Inferior parietal cortex (tissue), 1 donor: Measurements from ENCODE around the gene MAPK8.
A peak's percentile ranks its signal among the peaks of the same experiment; 100 is the strongest.
"Not testable (repeated sequence)": the region's sequence is repeated elsewhere in the genome, so short reads cannot be mapped to it uniquely, and the experiment has no call there.

ENCODE experiments used
- DNase-seq: peaks from one replicate; pipeline ENCODE4 v3.0.0-alpha.2; 2016; ENCODE audit errors: extremely low spot score

MAPK8 gene

GRCh38 chr10:48306265-48306869, at the start of gene MAPK8:
TSS of gene MAPK8 (plus strand) at chr10:48306677. CDS start at chr10:48401661, 94,984 bp downstream.
- DNase-seq: peak; percentile 85

- no peak for DNase-seq
Measured at GRCh38 chr10:48257407-48257961, 49.0 kb upstream of the MAPK8 start.

- DNase-seq: no peak
Measured at GRCh38 chr10:48258105-48258504, 48.4 kb upstream of the MAPK8 start.

- DNase-seq: no peak
Measured at GRCh38 chr10:48266528-48266927, 39.9 kb upstream of the MAPK8 start.

- peak; percentile 59 for DNase-seq
Measured at GRCh38 chr10:48271047-48271730, 35.3 kb upstream of the MAPK8 start.

GRCh38 chr10:48272682-48273081, 33.8 kb upstream of the MAPK8 start:
- DNase-seq: no peak

GRCh38 chr10:48273741-48274140, 32.7 kb upstream of the MAPK8 start:
- DNase-seq: no peak

- DNase-seq: no peak
Measured at GRCh38 chr10:48274636-48275035, 31.8 kb upstream of the MAPK8 start, which contains the start of gene FRMPD2. TSS of gene FRMPD2 (minus strand) at chr10:48274696. CDS start at chr10:48274567, 129 bp downstream.

GRCh38 chr10:48277093-48277492, 29.4 kb upstream of the MAPK8 start:
- no peak for DNase-seq

- DNase-seq: no peak
Measured at GRCh38 chr10:48279081-48279751, 27.3 kb upstream of the MAPK8 start.

GRCh38 chr10:48281697-48282096, 24.8 kb upstream of the MAPK8 start:
- DNase-seq: not testable (repeated sequence)

- no peak for DNase-seq
Measured at GRCh38 chr10:48282829-48283228, 23.6 kb upstream of the MAPK8 start.

GRCh38 chr10:48284002-48284546, 22.4 kb upstream of the MAPK8 start:
- DNase-seq: no peak

- DNase-seq: no peak
Measured at GRCh38 chr10:48284811-48285210, 21.7 kb upstream of the MAPK8 start.

- no peak for DNase-seq
Measured at GRCh38 chr10:48285710-48286109, 20.8 kb upstream of the MAPK8 start.

GRCh38 chr10:48286356-48286755, 20.1 kb upstream of the MAPK8 start:
- DNase-seq: no peak

- peak; percentile 66 for DNase-seq
Measured at GRCh38 chr10:48287417-48288391, 18.8 kb upstream of the MAPK8 start.

GRCh38 chr10:48288661-48289060, 17.8 kb upstream of the MAPK8 start:
- no peak for DNase-seq

- peak; percentile 79 for DNase-seq
Measured at GRCh38 chr10:48289501-48290238, 16.8 kb upstream of the MAPK8 start.

- no peak for DNase-seq
Measured at GRCh38 chr10:48290286-48290685, 16.2 kb upstream of the MAPK8 start.
